ENCODE measurements around the gene ZNF442.
"Not testable (repeated sequence)": the region's sequence is repeated elsewhere in the genome, so short reads cannot be mapped to it uniquely, and the experiment has no call there.

ZNF442 gene

DNA sequence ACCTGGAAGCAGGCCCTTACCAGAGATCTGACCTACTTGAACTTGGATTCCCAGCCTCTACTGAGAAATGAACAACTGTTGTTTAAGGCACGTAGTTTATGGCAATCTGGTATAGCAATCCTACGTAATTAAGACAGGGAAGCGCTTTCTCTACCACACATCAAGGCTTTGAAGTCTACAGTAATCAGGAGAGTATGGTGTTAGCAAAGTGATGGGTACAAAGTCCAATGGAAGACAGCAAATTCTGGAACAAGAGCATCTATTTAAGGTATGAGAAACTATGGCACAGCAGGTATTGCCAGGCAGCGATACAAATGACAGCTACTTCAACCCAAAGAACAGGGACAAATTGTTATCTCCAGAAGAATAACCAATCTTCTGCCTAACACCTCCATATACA, 35.1 kb downstream of the ZNF442 start:
- no peak for DNase-seq (ENCODE audit: low read depth in 2 of 2)

DNA sequence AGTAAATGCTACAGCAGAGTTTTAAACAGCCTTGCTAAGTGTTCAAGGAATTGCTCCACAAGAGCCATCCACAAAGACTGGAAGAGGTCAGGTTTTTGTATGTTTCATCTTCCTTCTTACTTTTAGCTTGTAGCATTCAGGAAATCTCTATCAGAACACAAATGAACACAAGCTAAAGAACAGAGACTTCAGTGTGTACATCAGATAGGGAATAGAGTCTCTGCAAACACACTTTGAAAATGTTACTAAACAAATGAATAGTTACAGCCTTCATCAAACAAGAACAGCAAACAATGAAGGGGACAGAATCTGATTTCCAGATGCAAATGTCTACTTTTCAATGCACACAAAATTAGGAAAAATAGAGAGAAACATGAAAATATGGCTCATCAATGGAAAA, 39.8 kb downstream of the ZNF442 start:
- DNase-seq (ENCODE audit: low read depth in 2 of 2): no peak

DNA sequence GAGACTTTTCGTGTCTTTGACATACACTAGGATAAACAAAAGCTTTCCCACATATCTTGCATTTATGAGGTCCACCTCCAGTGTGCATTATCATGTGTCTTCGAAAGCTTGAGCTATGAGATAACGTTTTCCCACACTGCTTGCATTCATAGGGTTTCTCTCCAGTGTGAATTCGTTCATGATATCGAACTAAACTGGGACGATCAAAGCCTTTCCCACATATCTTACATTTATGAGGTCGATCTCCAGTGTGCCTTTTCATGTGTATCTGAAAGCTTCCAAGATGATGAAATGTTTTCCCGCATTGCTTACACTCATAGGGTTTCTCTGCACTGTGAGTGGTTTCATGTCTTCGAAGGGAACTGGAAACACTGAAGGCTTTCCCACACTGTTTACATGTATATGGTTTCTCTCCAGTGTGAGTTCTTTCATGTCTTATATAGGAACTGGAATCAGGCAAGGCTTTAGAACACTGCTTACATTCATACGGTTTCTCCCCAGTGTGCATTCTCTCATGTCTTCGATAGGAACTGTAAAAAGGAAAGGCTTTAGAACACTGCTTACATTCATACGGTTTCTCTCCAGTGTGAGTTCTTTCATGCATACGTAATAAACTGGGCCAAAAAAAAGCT, 46.6 kb downstream of the ZNF442 start:
- no peak for DNase-seq (ENCODE audit: low read depth in 2 of 2)

DNA sequence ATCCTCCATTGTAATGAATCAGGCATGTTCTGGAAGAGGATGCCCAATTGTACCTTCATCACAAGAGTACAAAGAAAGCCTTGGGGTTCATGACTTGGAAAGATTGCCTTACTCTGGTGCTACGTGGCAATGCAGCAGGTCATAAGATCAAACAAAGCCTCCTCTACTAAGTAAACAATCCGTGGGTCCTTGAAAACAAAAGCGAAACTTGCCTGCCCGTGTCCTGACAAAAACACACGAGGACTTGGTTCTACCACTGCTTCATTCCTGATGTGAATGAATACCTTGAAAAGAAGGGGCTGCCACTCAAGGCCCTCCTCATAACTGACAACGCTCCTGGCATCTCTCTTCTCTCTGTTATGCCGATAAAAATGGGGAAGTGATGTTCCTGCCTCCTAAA, 50.9 kb downstream of the ZNF442 start:
- no peak for DNase-seq (ENCODE audit: low read depth in 2 of 2)

DNA sequence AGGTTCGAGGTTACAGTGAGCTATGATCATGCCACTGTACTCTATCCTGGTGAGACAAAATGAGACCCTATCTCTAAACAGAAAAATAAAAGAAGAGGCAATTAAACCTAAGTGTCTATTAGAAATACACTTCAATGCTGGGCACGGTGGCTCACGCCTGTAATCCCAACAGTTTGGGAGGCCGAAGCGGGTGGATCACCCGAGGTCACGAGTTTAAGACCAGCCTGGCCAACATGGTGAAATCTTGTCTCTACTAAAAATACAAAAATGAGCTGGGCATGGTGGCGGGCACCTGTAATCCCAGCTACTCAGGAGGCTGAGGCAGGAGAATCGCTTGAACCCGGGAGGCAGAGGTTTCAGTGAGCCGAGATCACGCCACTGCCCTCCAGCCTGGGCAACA, 56.6 kb downstream of the ZNF442 start:
- DNase-seq (ENCODE audit: low read depth in 2 of 2): not testable (repeated sequence)
